SU-DHL-6 (cell line): ENCODE measurements around the gene EXOC4.

ENCODE experiments used
- EZH2phosphoT487 ChIP-seq: fragments of 200-600 bp; sonication (generic), shearing (Covaris generic); conservative IDR thresholded peaks from 2 replicates; pipeline ENCODE4 v1.6.1; 2018; ENCODE audit warnings: mild to moderate bottlenecking, antibody characterized with exemption, low read length, moderate library complexity, mixed read lengths
- TF ChIP-seq, protein P1 (sequence below): fragments of 200-600 bp; sonication (generic); IDR thresholded peaks from one replicate; pipeline ENCODE4 v1.5.1; 2017; ENCODE audit warnings: antibody characterized with exemption, mild to moderate bottlenecking, low read length, moderate library complexity; ENCODE audit not compliant: insufficient read depth, poor library complexity, severe bottlenecking

- TF ChIP-seq, protein P1, sequence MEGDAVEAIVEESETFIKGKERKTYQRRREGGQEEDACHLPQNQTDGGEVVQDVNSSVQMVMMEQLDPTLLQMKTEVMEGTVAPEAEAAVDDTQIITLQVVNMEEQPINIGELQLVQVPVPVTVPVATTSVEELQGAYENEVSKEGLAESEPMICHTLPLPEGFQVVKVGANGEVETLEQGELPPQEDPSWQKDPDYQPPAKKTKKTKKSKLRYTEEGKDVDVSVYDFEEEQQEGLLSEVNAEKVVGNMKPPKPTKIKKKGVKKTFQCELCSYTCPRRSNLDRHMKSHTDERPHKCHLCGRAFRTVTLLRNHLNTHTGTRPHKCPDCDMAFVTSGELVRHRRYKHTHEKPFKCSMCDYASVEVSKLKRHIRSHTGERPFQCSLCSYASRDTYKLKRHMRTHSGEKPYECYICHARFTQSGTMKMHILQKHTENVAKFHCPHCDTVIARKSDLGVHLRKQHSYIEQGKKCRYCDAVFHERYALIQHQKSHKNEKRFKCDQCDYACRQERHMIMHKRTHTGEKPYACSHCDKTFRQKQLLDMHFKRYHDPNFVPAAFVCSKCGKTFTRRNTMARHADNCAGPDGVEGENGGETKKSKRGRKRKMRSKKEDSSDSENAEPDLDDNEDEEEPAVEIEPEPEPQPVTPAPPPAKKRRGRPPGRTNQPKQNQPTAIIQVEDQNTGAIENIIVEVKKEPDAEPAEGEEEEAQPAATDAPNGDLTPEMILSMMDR = no peak
- TF ChIP-seq EZH2phosphoT487 = no peak
Measured at GRCh38 chr7:133290676-133291333, 37.9 kb downstream of the EXOC4 start.
